ENCODE results near the gene KRTAP5-3.
"Not testable (repeated sequence)": the region's sequence is repeated elsewhere in the genome, so short reads cannot be mapped to it uniquely, and the experiment has no call there.

DNA sequence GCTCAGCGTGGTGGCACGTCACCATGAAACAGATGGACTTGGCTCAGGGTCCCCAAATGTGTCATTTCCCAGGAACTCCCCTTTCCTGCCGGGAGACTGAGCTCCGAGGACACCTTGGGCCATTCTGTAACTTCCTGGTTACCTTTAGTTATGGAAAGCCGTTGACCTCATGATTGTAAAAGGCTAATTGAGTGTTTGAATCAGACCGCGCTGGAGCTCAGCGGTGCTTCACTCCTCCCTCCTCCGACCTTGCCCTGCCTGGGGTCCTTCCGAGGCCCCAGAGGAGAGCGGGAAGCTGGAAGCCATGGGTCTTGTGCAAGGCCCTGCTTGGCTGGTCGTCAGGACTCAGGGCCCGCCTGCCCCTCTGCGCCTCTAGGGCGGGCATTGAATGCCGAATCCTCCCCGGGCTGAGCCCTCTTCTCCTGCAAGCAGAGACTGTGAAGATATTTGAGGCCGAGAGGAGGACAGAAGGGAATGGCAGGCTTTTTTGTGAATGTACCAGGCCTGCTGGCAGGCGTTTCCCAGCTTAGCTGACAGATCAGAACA, 11.6 kb downstream of the KRTAP5-3 start:
- TF ChIP-seq RARB (CRISPR knock-in tag; IDR thresholded peaks at IDR 0.05); REST (IDR thresholded peaks at IDR 0.05); BCL3 (IDR thresholded peaks at IDR 0.05): not testable (repeated sequence)

All from A549 (cell line).